WTC11 (cell line): Measurements from ENCODE around the gene CIT.

ENCODE experiments used
- CTCF ChIP-seq: fragments of 200-600 bp; IDR thresholded peaks from 2 replicates; pipeline ENCODE4 v1.8.0; 2022; ENCODE audit warnings: antibody characterized with exemption
- MLX ChIP-seq: sonication (generic); formaldehyde crosslinking; IDR thresholded peaks from 2 replicates; pipeline ENCODE4 v1.8.1; 2023; ENCODE audit warnings: mild to moderate bottlenecking, missing genetic modification reagents, moderate library complexity
- NR3C1 ChIP-seq: sonication (generic); formaldehyde crosslinking; conservative IDR thresholded peaks from 2 replicates; pipeline ENCODE4 v1.8.1; 2023; ENCODE audit warnings: low read depth, mild to moderate bottlenecking, missing genetic modification reagents
- ZNF317 ChIP-seq: sonication (generic); formaldehyde crosslinking; IDR thresholded peaks from 2 replicates; pipeline ENCODE4 v1.8.1; 2023; ENCODE audit warnings: low read depth, mild to moderate bottlenecking, moderate library complexity, missing genetic modification reagents, borderline replicate concordance

GRCh38 chr12:119725523-119725922 lies 151.6 kb downstream of the CIT start:
- no peak for TF ChIP-seq NR3C1 (CRISPR knock-in tag)
- no peak for TF ChIP-seq CTCF
- TF ChIP-seq ZNF317 (CRISPR knock-in tag) = no peak
- TF ChIP-seq MLX (CRISPR knock-in tag) = no peak
